ENCODE results near the gene CTNNB1.

GRCh38 chr3:41173926-41174885, 25.1 kb upstream of the CTNNB1 start:
- no peak for TF ChIP-seq POLR2A (IDR thresholded peaks at IDR 0.05)
- TF ChIP-seq, protein P1, sequence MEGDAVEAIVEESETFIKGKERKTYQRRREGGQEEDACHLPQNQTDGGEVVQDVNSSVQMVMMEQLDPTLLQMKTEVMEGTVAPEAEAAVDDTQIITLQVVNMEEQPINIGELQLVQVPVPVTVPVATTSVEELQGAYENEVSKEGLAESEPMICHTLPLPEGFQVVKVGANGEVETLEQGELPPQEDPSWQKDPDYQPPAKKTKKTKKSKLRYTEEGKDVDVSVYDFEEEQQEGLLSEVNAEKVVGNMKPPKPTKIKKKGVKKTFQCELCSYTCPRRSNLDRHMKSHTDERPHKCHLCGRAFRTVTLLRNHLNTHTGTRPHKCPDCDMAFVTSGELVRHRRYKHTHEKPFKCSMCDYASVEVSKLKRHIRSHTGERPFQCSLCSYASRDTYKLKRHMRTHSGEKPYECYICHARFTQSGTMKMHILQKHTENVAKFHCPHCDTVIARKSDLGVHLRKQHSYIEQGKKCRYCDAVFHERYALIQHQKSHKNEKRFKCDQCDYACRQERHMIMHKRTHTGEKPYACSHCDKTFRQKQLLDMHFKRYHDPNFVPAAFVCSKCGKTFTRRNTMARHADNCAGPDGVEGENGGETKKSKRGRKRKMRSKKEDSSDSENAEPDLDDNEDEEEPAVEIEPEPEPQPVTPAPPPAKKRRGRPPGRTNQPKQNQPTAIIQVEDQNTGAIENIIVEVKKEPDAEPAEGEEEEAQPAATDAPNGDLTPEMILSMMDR (IDR thresholded peaks at IDR 0.05) = no peak

Measured in prostate gland (tissue), 2 donors.